Panc1 (cell line): ENCODE data around the gene MBD3L3. TPM values are rescaled to one million over a fixed set of nuclear protein-coding genes. Genes with fewer than 3 reads are reported as not detected.

Source experiments
- ATAC-seq: fragments of 200-7000 bp; cut with Tn5 transposase; 2 replicates; pipeline ENCODE4 v1.9.1; 2020; ENCODE audit warnings: mild to moderate bottlenecking, moderate library complexity
- BruUV-seq: library from RNA; stranded (reverse); fragments of 400-500 nt; replicated peaks from 2 replicates; lab custom pipeline; 2021; lab: Mats Ljungman, UMichigan
- CTCF ChIA-PET: fragments of 300-600 bp; sonication (Branson Sonifier 250); formaldehyde crosslinking; loops from one replicate; lab custom pipeline; 2022; ENCODE audit warnings: antibody characterized with exemption; lab: Charles Lee
- POLR2A ChIA-PET: fragments of 300-600 bp; sonication (Branson Sonifier 250); formaldehyde crosslinking; loops from one replicate; lab custom pipeline; 2022; ENCODE audit warnings: antibody characterized with exemption; lab: Charles Lee
- DNase-seq: peaks from one replicate; pipeline ENCODE4 v3.0.0-alpha.2; 2010; ENCODE audit warnings: low read depth, low spot score
- H3K27ac ChIP-seq: 2 replicates; pipeline ENCODE4 v1.5.1; 2011; ENCODE audit warnings: mild to moderate bottlenecking, low read length, inconsistent platforms
- H3K27me3 ChIP-seq: fragments of 200-500 bp; sonication (Bioruptor generic); 2 replicates; pipeline ENCODE4 v1.6.0; 2014; ENCODE audit warnings: low read length, inconsistent platforms; ENCODE audit not compliant: control insufficient read depth, insufficient read depth
- H3K36me3 ChIP-seq: fragments of 200-500 bp; sonication (Bioruptor generic); 2 replicates; pipeline ENCODE4 v1.5.1; 2014; ENCODE audit warnings: inconsistent platforms, mild to moderate bottlenecking, low read length, moderate library complexity; ENCODE audit not compliant: control insufficient read depth, insufficient read depth
- H3K4me1 ChIP-seq: 2 replicates; pipeline ENCODE4 v1.5.1; 2011; ENCODE audit warnings: inconsistent platforms, mild to moderate bottlenecking, low read length, moderate library complexity; ENCODE audit not compliant: control insufficient read depth, insufficient read depth
- H3K4me3 ChIP-seq, 2 experiments: 2 replicates each; pipeline ENCODE4 v1.5.1; 2011 to 2012; ENCODE audit warnings: low read depth in 2 of 2, low read length in 2 of 2, mild to moderate bottlenecking in 2 of 2, inconsistent platforms in 1 of 2, moderate library complexity in 1 of 2
- H3K9me3 ChIP-seq: fragments of 200-500 bp; sonication (Bioruptor generic); 2 replicates; pipeline ENCODE4 v1.5.1; 2014; ENCODE audit warnings: low read depth, mild to moderate bottlenecking, inconsistent platforms, low read length, moderate library complexity; ENCODE audit not compliant: control insufficient read depth, insufficient read depth
- POLR2AphosphoS5 ChIP-seq: IDR thresholded peaks from 2 replicates; pipeline ENCODE4 v1.6.1; 2012; ENCODE audit warnings: mild to moderate bottlenecking, low read depth, low read length, moderate library complexity
- REST ChIP-seq, 2 experiments: IDR thresholded peaks; 2 replicates each; pipeline ENCODE4 v1.6.1; 2011 to 2012; ENCODE audit warnings: low read depth in 2 of 2, control low read depth in 1 of 2, low read length in 1 of 2, mild to moderate bottlenecking in 1 of 2, moderate library complexity in 1 of 2; ENCODE audit not compliant: insufficient read depth in 1 of 2
- SIN3A ChIP-seq: IDR thresholded peaks from 2 replicates; pipeline ENCODE4 v1.6.1; 2012; ENCODE audit warnings: low read depth, mild to moderate bottlenecking, low read length, moderate library complexity, borderline replicate concordance; ENCODE audit not compliant: insufficient read depth
- TCF7L2 ChIP-seq: IDR thresholded peaks from 2 replicates; pipeline ENCODE4 v1.6.1; 2011; ENCODE audit warnings: mild to moderate bottlenecking, low read depth, low read length, inconsistent platforms
- in situ Hi-C: cut with HindIII; loops from 2 replicates; pipeline ENCODE4 v1.10.0; 2016; ENCODE audit warnings: low sequenced_read_pairs, low pct_unique_long_range_greater_than_20kb
- intact Hi-C: fragments of 100-400 bp; cut with micrococcal nuclease; formaldehyde crosslinking; loops from one replicate; pipeline ENCODE4 v1.10.0; 2022; ENCODE audit not compliant: unreplicated experiment
- total RNA-seq: library from RNA; stranded (reverse); gene quantifications from one replicate; pipeline ENCODE4 v1.2.1, GENCODE V29; 2021; ENCODE audit not compliant: unreplicated experiment
- TF ChIP-seq, protein P1 (sequence below): fragments of 450-650 bp; IDR thresholded peaks from 2 replicates; pipeline ENCODE4 v1.5.1; 2017; ENCODE audit warnings: mild to moderate bottlenecking

MBD3L3 gene
- total RNA-seq, 1 experiment from 2014 or later, result not detected

DNA sequence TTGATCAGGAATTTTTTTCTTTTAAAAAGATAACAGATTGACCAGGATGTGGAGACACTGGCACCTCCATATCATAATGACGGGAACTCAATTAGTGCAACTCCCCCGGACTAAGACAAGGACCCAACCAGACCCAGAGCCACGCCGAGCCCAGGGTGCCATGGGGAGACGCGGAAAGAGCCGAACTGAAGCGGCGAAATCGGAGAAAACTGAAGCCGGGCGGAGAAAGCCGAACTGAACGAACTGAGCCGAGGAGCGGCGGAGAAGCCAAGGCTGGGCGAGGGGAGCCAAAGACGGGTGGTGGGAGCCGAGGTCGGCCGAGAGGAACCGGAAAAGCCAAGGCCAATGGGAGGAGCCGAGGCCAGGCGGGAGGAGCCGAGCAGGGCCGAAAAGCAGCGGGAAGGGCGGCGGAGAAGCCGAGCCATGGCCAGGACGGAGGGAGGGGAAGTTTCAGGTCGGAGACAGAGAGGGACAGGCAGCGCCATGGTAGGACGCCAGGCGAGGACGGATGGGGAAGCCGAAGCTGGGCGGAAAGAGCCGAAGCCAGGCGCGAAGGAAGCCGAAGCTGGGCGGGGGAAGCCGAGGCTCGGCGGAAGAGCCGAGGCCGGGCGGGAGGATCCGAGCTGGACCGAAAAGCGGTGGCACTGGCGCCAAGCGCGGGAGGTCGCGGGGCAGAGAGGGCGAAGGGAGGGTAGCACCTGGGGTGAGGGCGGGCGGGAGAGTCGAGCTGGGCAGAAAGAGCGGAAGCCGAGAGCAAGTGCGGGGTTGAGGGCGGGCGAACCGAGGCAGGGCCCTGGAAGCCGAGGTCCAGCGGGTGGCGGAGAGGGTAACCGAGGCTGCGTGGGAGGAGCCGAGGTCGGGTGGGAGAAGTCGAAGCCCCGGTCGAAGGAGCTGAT is 40.5 kb upstream of the MBD3L3 start:
- no TSS peak for BruUV-seq
- Histone ChIP-seq H3K4me3 (peak overlapping the region; percentile 66 to 71), H3K4me1 (no peaks in the 10 kb centered on the region; the same call in 1 of the 2 replicates), H3K27ac (peak overlapping the region; percentile 89), H3K27me3 (no peaks in the 10 kb centered on the region), H3K36me3 (no peaks in the 10 kb centered on the region), H3K9me3 (peaks cover 3% of the 10 kb centered on the region; the same call in 1 of the 2 replicates)
- DNase-seq (peak; percentile 53), ATAC-seq (peak; percentile 95)
- in situ Hi-C loops (no loop called here), intact Hi-C loops (no loop called here)
- ChIA-PET POLR2A (interaction anchor here (0.5 to 0.7 kb wide), 4 partner anchors 30 to 1107 kb away, joined by 3 to 11 read pairs (median 4); partner anchors contain the start of gene ZNF557), CTCF (interaction anchor here (0.6 to 0.9 kb wide), 3 partner anchors 12 to 380 kb away, joined by 4 to 7 read pairs (median 6); no protein-coding TSS in a partner anchor)
- peak; percentile 49; the same call in 1 of the 2 replicates for TF ChIP-seq POLR2AphosphoS5
- TF ChIP-seq SIN3A, result no peak

- ChIA-PET POLR2A (no interaction called here), CTCF (no interaction called here)
- TSS peak; percentile 88 for BruUV-seq
- H3K4me3 ChIP-seq, result peak overlapping the region; percentile 66 to 71; a peak in 3 of 4 replicates
- H3K36me3 ChIP-seq, result no peaks in the 10 kb centered on the region
- ATAC-seq (no peak), DNase-seq (no peak)
- in situ Hi-C loops (no loop called here), intact Hi-C loops (no loop called here)
- no peaks in the 10 kb centered on the region for H3K27me3 ChIP-seq
- peaks cover 3% of the 10 kb centered on the region; the same call in 1 of the 2 replicates for H3K9me3 ChIP-seq
- H3K4me1 ChIP-seq, result no peaks in the 10 kb centered on the region; the same call in 1 of the 2 replicates
- TF ChIP-seq REST (IDR thresholded peaks at IDR 0.05; ENCODE audit: insufficient read depth in 1 of 2, low read depth in 2 of 2, low read length in 1 of 2) (no peak), TCF7L2 (no peak), POLR2AphosphoS5 (no peak), SIN3A (no peak)
- TF ChIP-seq, protein P1, sequence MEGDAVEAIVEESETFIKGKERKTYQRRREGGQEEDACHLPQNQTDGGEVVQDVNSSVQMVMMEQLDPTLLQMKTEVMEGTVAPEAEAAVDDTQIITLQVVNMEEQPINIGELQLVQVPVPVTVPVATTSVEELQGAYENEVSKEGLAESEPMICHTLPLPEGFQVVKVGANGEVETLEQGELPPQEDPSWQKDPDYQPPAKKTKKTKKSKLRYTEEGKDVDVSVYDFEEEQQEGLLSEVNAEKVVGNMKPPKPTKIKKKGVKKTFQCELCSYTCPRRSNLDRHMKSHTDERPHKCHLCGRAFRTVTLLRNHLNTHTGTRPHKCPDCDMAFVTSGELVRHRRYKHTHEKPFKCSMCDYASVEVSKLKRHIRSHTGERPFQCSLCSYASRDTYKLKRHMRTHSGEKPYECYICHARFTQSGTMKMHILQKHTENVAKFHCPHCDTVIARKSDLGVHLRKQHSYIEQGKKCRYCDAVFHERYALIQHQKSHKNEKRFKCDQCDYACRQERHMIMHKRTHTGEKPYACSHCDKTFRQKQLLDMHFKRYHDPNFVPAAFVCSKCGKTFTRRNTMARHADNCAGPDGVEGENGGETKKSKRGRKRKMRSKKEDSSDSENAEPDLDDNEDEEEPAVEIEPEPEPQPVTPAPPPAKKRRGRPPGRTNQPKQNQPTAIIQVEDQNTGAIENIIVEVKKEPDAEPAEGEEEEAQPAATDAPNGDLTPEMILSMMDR, result no peak
- peak overlapping the region; percentile 89 for H3K27ac ChIP-seq
These were observed 39.6 kb upstream of the MBD3L3 start for GRCh38 chr19:7098096-7098495.
